Measurements from ENCODE around the gene EPS8L2.
"Not testable (repeated sequence)": the region's sequence is repeated elsewhere in the genome, so short reads cannot be mapped to it uniquely, and the experiment has no call there.

DNA sequence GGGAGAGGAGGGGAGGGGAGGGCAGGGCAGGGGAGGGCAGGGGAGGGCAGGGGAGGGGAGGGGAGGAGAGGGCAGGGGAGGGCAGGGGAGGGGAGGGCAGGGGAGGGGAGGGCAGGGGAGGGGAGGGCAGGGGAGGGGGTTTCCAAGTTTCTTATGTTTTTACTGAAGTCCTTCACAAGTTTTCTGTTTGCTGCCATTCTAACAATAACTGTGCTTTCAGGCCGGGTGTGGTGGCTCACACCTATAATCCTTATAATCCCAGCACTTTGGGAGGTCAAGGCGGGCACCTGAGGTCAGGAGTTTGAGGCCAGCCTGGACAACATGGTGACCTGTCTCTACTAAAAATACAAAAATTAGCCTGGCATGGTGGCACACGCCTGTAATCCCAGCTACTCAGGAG is 15.8 kb upstream of the EPS8L2 start:
- TF ChIP-seq ZNF274 (IDR thresholded peaks at IDR 0.05; ENCODE audit: borderline replicate concordance, extremely low read depth, low read length); SAP30 (IDR thresholded peaks at IDR 0.05; ENCODE audit: insufficient read depth, insufficient replicate concordance, low read length); SRF (IDR thresholded peaks at IDR 0.05; ENCODE audit: low read depth, low read length); RAD21 (IDR thresholded peaks at IDR 0.05 in 1 of 2, conservative IDR thresholded peaks at IDR 0.05 in 1 of 2; ENCODE audit: low read depth in 2 of 2, low read length in 2 of 2); EZH2 (IDR thresholded peaks at IDR 0.05; ENCODE audit: low read depth, low read length, severe bottlenecking): not testable (repeated sequence)
- TF ChIP-seq, protein P1, sequence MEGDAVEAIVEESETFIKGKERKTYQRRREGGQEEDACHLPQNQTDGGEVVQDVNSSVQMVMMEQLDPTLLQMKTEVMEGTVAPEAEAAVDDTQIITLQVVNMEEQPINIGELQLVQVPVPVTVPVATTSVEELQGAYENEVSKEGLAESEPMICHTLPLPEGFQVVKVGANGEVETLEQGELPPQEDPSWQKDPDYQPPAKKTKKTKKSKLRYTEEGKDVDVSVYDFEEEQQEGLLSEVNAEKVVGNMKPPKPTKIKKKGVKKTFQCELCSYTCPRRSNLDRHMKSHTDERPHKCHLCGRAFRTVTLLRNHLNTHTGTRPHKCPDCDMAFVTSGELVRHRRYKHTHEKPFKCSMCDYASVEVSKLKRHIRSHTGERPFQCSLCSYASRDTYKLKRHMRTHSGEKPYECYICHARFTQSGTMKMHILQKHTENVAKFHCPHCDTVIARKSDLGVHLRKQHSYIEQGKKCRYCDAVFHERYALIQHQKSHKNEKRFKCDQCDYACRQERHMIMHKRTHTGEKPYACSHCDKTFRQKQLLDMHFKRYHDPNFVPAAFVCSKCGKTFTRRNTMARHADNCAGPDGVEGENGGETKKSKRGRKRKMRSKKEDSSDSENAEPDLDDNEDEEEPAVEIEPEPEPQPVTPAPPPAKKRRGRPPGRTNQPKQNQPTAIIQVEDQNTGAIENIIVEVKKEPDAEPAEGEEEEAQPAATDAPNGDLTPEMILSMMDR (IDR thresholded peaks at IDR 0.05; ENCODE audit: control extremely low read depth in 1 of 3, insufficient read depth in 1 of 3, low read depth in 1 of 3, low read length in 3 of 3): not testable (repeated sequence)

Data from H1 (cell line).